AG04450 (cell line): Measurements from ENCODE around the gene ZFYVE16. TPM values are rescaled to one million over a fixed set of nuclear protein-coding genes. Genes with fewer than 3 reads are reported as not detected.
"Not testable (repeated sequence)": the region's sequence is repeated elsewhere in the genome, so short reads cannot be mapped to it uniquely, and the experiment has no call there.

Experiments
- CTCF ChIA-PET: fragments of 300-600, 350-600 bp; formaldehyde crosslinking; extraction: SDS; loops from one replicate; lab custom pipeline; 2022; ENCODE audit warnings: antibody characterized with exemption, inconsistent platforms; lab: Charles Lee
- POLR2A ChIA-PET: fragments of 350-600 bp; formaldehyde crosslinking; extraction: SDS; loops from one replicate; lab custom pipeline; 2021; ENCODE audit warnings: antibody characterized with exemption, inconsistent platforms; lab: Yijun Ruan, JAX
- DNase-seq: peaks from one replicate; pipeline ENCODE4 v3.0.0-alpha.2; 2011; ENCODE audit warnings: low read depth, low spot score
- H3K27ac ChIP-seq: one replicate; pipeline ENCODE4 v1.5.1; 2012; ENCODE audit warnings: low read depth, low read length, control low read depth
- H3K27me3 ChIP-seq: one replicate; pipeline ENCODE4 v1.6.0; 2012; ENCODE audit warnings: low read length; ENCODE audit not compliant: control insufficient read depth, insufficient read depth
- H3K4me3 ChIP-seq: 2 replicates; pipeline ENCODE4 v1.5.1; 2011; ENCODE audit warnings: mild to moderate bottlenecking, low read depth, low read length, control low read depth
- H3K9me3 ChIP-seq: 2 replicates; pipeline ENCODE4 v1.5.1; 2012; ENCODE audit warnings: low read length; ENCODE audit not compliant: control insufficient read depth, insufficient read depth
- CTCF ChIP-seq: IDR thresholded peaks from 2 replicates; pipeline ENCODE4 v1.5.1; 2011; ENCODE audit warnings: low read depth, low read length, control low read depth, inconsistent platforms
- polyA plus RNA-seq: library from polyadenylated mRNA; depleted of rRNA; stranded (reverse); fragments of >200 nt; gene quantifications from 2 replicates; pipeline ENCODE4 v1.2.3, GENCODE V29; 2011

The ZFYVE16 gene
- polyA plus RNA-seq, 1 experiment: 15.8 TPM

DNA sequence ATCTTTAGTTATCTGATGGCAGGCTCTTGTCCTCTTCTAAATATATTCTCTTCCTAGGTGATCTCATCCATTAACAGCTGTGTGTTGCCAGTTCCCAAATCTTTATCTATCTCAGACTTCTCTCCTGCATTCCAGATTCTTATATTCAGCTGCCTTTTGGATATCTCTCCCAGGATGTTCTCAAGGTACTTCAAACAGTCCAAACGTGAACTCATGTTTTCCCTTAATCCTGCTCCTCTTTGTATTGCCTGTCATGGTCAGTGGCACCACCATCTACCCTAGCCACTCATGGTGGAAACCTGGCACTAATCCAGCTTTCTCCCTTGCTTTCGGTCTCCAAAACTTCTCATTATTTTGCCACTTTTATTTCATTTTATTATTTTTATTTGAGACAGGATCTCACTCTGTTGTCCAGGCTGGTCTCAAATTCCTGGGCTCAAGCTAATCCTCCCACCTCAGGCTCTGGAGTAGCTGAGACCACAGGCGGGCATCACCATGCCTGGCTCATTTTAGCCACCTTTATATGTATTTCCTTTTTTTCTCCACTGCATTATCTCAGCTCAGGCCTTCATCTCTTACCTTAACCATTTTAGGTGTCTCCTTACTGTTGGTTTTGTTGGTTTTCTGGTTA lies 3.8 kb downstream of the ZFYVE16 start:
- CTCF ChIA-PET: no interaction called here

DNA sequence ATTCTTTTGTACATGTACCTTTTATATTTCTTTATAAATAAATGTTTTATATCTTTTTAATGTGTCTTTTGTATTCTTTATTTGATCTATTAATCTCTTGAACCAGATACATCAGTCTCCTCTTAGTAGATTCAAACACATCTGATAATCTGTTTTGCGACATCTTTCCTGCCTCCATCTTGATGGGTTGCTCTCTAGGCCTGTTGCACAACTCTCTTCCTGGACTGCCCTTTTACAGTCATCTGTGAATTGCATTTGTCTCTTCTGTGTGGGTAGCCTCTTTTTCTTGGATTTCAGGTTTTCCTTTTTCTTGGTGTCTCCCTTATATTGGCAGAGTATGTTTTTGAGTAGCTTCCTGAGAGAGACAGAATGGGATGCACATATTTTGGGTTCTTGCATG lies 6.2 kb downstream of the ZFYVE16 start:
- no peaks in the 10 kb centered on the region for H3K27me3 ChIP-seq
- H3K4me3 ChIP-seq: no peak overlapping the region
- POLR2A ChIA-PET: no interaction called here
- CTCF ChIA-PET: no interaction called here
- no peak for TF ChIP-seq CTCF
- no peaks in the 10 kb centered on the region for H3K9me3 ChIP-seq
- DNase-seq: no peak
- H3K27ac ChIP-seq: no peak overlapping the region

More for the DNA sequence above, 3.8 kb downstream of the ZFYVE16 start:
- Histone ChIP-seq H3K27ac (no peak overlapping the region), H3K4me3 (no peak overlapping the region), H3K27me3 (no peaks in the 10 kb centered on the region), H3K9me3 (peaks cover 4% of the 10 kb centered on the region; the same call in 1 of the 2 replicates)
- no peak for TF ChIP-seq CTCF
- POLR2A ChIA-PET: interaction anchor here (0.6 kb wide), 1 partner anchor 788 kb away, joined by 3 read pairs; no protein-coding TSS in a partner anchor
- DNase-seq: no peak

GRCh38 chr5:80417973-80418372 lies 10.1 kb downstream of the ZFYVE16 start:
- no peak overlapping the region for H3K4me3 ChIP-seq
- no peak overlapping the region for H3K27ac ChIP-seq
- DNase-seq: no peak
- TF ChIP-seq CTCF: no peak
- H3K9me3 ChIP-seq: peaks cover 3% of the 10 kb centered on the region; the same call in 1 of the 2 replicates
- ChIA-PET CTCF (no interaction called here), POLR2A (no interaction called here)
- H3K27me3 ChIP-seq: no peaks in the 10 kb centered on the region

GRCh38 chr5:80424365-80424764 lies 16.5 kb downstream of the ZFYVE16 start:
- DNase-seq, H3K4me3 ChIP-seq, H3K27ac ChIP-seq, CTCF ChIA-PET, H3K27me3 ChIP-seq, POLR2A ChIA-PET: not testable (repeated sequence)
- H3K9me3 ChIP-seq: peaks cover 10% of the 10 kb centered on the region

DNA sequence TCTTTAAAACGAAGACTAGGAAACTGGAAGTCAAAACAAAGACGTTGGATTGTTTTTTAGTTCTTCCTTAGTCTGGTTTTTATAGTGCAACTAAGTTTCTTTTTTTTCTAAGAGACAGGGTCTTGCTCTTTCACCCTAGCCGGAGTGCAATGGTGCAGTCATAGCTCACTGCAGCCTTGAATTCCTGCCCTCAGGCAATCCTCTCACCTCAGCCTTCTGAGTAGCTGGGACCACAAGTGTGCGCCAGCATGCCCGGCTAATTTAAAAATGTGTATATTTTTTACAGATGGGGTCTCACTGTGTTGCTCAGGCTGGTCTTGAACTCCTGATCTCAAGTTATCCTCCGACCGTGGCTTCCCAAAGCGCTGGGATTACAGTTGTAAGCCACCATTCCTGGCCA lies 27.6 kb downstream of the ZFYVE16 start:
- POLR2A ChIA-PET: no interaction called here

More for the DNA sequence above, 27.6 kb downstream of the ZFYVE16 start:
- no peak for TF ChIP-seq CTCF
- no peak overlapping the region for H3K27ac ChIP-seq
- H3K9me3 ChIP-seq: no peaks in the 10 kb centered on the region
- H3K27me3 ChIP-seq: no peaks in the 10 kb centered on the region
- CTCF ChIA-PET: no interaction called here
- no peak for DNase-seq
- no peak overlapping the region for H3K4me3 ChIP-seq
